NCI-H1694 (cell line): ENCODE results near the gene TIGD4.
"Not testable (repeated sequence)": the region's sequence is repeated elsewhere in the genome, so short reads cannot be mapped to it uniquely, and the experiment has no call there.

Experiments used
- DNase-seq: peaks from one replicate; lab custom pipeline; 2025; lab: John Stamatoyannopoulos, UW

TIGD4 gene

DNA sequence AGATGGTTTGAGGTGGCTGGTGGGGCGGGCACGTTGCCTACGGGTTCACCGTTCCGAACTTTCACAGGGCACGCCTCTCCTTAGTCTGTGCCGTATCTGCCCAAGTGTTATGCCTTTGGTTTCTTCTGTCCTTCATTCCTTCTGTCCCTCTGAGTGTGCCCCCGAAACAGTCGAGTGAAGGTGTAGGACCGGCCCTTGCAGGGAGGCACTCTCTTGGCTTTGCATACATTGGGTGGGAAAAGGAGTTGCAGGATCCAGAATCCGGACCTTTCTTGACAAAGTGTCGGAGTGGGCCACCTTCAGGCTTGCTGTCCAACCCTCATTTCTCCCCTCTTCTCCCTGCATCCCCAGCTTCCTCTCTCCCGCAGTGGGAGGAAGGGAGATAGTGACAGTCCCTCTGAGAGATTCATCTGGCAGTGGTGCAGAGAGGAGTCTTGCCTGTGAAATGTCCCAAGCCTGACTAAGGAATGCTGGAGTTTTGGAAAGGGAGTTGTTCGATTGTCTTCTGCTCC lies 793 bp upstream of the TIGD4 start:
- DNase-seq = no peak

DNA sequence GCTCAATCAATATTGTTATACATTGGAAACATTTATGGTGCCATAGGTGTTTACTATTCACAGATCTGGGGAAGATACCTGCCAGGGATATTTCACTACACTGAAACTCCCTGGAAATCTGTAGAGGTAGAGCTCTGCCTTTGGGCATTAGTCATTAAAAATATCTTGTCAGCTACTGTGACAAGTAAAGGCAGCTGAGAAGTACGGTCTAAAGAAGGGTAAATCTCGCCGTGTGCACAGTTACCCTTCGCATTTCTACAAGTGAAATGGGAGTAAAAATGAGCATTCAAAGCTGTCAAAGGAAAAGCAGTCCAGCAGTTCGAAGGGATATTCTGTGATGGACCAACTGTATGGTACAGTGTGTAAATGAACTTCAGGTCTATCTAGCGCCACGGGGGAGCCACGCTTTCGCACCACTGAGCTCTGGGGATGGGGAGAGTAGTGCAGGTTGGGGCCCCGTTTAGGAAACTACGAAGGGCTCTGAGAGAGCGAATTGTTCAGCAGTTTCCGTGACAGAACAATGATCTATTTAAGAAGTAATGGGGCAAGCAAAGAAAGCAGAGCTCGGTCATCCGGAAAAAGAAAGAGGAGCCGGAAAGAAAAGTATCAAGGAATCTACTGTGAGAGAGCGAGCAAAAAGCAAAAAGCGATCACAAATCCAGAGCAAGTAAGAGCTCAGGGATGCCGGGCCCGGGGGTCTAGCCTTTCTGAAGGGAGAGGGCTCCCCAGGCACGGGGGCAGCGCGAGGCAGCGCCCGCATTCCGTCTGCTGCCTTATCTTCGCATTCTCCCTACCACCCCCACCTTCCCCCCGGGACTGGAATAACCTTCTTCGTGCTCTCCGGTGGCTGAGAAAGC lies 646 bp downstream of the TIGD4 start:
- peak; percentile 55 for DNase-seq

GRCh38 chr4:152777488-152777887 lies 2.0 kb downstream of the TIGD4 start:
- no peak for DNase-seq

DNA sequence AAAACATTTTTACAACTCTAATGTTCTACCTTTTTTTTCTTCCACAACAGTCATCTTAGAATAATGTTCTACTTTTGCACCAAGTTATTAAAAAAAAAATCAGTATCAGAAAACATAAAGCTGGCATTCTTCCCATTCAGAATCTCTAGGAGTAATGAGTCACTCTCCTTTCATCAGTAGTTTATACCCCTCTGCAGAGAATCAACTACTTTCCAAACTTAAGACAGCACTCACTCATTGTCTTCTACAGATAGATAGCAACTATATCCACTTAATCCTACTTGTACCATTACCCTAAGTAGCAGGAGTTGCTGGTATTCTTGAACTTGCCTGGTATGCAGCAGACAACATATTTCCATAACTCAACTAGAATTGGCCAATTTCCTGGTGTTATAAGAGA lies 3.2 kb downstream of the TIGD4 start:
- DNase-seq = no peak

DNA sequence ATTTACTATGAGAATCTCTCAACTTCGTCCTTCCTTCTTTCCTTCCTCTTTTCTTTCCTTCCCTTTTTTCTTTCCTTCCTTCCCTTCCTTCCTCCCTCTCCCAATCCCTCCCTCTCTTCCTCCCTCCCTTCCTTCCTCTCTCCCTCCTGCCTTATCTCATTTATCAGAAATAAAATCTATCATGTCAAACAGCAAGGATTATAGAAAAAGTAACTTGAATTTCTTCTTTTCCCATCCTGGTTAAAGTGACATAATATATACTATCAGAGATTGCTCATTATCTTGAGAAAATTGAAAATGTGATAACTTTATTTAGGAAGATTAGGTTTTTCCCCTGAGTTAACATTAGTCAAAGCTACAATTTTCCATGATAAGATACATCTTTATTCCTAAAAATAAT lies 5.6 kb downstream of the TIGD4 start:
- no peak for DNase-seq

GRCh38 chr4:152773339-152773738 lies 6.2 kb downstream of the TIGD4 start:
- DNase-seq = no peak

GRCh38 chr4:152771741-152772533 lies 7.6 kb downstream of the TIGD4 start:
- DNase-seq = no peak

- DNase-seq = not testable (repeated sequence)
Observed at GRCh38 chr4:152765069-152765737, 14.3 kb downstream of the TIGD4 start.

DNA sequence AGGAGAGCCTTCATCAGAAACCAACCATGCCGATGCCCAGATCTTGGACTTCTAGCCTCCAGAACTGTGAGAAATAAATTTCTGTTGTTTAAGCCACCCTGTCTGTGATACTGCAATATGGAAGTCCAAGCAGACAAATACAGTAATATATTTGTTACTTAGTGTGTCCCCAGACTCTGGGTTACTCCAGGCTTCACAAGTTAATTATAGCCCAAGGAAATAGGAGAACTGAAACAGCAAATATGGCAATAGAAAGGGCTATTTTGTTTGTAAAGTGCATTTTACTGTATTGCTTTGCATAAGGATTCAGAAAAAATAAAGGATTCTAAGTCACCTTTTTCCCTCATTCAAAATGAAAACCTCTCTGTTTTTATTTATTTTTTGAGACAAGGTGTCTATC lies 15.7 kb downstream of the TIGD4 start:
- no peak for DNase-seq

DNA sequence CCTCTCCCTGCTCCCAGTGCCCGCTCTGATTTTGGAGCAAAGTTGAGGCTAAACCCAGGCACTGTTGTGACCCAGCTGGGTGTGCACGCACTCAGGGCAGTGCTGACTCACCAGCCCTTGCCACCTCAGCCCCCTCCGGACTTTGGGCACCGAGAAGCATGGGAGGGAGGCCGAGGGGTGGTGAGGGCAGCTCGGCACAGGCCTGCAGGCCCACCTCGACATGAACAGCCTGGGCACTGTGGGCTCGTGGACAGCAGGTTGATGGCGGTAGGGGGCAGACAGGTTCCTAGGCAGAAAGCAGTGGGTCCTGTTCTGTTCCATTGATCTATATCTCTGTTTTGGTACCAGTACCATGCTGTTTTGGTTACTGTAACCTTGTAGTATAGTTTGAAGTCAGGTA lies 30.9 kb downstream of the TIGD4 start:
- DNase-seq = no peak

DNA sequence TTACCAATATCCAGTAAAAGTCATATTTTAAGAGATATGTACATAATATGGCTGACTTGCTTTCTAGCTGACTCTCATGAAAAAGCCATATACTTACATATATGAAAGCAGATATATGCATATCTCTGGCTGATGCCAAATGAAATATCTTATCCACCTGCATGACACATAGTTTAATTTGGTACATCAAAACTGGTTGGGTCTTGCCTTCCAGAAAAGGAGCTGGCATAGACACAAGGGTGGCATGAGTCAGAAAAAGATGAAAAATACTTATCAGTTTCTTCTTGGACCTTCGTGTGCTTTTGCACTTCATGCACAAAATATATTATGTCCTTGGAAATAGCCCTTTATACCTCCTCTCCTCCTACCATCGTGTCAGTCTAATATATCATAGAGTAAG lies 32.1 kb downstream of the TIGD4 start:
- no peak for DNase-seq

DNA sequence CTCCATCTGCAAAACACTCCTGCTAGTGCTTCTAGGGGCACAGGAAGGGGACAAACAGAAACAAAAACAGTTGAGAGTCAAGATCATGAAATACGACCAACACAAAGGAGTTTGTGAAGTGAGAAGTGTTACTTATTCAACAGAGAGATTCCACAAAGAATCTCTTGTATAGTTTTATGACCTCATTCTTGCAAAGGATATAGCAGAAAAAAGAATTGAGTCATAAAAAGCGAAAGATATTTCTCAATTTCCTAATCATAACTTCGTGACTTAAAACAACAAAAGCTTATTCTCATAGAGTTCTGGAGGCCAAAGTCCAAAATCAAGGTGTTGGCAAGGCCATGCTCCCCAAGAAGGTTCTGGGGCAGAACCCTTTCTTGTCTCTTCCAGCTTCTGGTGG lies 40.7 kb downstream of the TIGD4 start:
- DNase-seq = no peak

DNA sequence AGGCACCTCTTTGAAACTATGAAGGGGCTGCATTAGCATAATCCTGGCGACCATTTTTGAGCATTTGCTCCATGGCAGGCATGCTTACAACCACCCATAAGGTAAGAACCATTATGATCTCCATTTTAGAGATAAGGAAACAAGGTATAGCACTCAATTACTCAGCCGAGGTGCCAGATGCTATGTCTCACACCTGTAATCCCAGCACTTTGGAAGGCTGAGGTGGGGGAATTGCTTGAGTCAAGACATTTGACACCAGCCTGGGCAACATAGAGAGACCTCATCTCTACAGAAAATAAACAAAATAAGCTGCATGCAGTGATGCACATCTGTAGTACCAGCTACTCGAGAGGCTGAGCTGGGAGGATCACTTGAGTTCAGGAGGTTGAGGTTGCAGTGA lies 43.6 kb downstream of the TIGD4 start:
- DNase-seq = no peak

GRCh38 chr4:152735396-152735859 lies 44.1 kb downstream of the TIGD4 start:
- DNase-seq = peak; percentile 1

DNA sequence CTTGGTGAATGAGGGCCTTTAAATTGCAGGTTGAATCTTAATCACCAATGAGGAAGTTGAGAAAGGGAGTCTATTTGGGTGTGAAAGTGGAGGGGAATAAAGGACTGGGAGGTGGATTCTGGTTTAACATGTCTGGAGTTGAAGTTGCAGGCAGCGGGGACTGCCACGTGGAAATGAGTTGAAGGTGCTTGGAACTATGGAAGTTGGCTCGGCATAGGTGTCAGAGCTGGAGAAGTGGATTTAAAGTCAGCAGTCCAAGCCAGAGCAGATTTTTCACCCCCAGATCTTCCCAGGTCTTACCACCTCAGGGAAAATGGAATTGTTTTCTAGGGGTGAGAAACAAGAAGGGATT lies 44.9 kb downstream of the TIGD4 start:
- no peak for DNase-seq

DNA sequence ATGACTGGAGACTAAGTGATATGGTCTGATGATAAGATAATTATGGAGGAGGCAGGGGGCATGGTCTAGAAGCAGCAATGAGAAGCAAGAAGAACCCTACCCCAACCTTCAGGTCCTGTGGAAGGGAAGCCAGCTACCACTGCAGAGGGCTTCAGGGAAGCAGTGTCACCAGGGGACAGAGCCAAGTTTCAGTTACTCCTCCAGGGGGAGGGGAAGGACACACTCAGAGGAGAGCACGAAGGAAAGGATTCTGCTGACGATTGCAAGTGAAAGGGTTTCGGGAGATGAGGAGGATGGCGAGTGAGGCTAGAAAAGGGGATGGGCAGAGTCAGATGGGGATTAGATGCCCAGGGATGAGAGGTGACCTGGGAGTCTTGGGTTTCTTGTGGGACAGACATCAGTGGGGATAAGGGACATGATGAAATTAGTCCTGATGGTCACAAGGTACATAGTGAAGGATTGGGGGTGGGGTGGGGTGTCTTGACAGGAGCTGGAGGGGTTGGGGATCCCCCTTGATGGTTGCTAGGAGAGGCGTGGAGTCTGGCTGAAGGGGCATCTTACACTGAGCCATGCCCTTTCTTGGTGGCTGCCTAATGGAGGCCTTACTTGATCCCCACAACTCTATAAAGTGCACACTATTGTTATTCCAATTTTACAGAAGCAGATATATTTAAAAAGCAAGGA lies 45.4 kb downstream of the TIGD4 start:
- no peak for DNase-seq

DNA sequence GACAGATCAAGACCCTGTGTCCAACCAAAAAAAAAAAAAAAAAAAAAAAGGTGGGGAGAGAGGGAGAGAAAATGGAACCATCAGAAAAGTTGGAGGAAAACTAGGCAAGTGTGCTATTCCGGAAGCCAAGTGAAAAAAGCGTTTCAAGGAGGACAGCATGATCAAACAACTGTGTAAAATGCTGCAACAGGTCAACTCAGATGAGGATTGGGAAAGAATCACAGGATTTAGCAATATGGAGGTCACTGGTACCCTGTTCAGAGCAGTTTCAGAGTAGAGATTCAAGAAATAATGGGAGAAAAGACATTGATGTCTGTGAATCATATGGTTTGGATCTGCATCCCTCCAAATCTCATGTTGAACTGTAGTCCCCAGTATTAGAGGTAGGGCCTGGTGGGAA lies 47.5 kb downstream of the TIGD4 start:
- DNase-seq = no peak

DNA sequence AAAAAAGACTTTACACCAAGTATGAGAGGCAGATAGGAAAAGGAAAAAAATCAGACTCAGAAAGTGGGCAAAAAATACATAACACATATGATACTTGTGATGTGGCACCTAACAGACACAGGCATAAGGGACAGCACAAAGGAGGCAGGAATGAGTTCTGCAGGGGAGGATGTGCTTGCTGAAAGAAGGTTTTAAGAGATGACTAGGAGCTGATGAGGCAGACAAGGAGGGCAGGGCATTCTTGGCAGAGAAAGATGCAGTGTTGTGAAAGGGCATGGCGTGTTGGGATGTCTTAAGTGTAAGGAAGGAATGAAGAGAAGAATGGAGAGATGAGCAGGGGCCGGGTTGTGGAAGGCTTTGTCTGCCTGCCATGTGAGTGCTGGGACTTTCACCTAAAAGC lies 50.1 kb downstream of the TIGD4 start:
- DNase-seq = no peak

DNA sequence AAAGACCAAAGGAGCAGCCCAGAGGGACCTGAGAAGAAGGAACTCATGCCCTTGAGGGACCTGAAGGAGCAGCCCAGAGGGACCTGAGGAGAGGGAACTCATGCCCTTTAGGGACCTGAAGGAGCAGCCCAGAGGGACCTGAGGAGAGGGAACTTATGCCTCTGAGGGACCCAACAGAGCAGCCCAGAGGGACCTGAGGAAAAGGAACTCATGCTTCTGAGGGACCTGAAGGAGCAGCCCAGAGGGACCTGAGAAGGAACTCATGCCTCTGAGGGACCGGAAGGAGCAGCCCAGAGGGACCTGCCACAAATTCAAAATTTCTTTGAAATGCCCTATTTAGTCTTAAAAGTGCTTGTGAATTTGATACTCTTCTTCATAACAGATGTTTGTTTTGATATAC lies 51.2 kb downstream of the TIGD4 start:
- no peak for DNase-seq

- DNase-seq = no peak
Observed at GRCh38 chr4:152727784-152728183, 51.7 kb downstream of the TIGD4 start.

DNA sequence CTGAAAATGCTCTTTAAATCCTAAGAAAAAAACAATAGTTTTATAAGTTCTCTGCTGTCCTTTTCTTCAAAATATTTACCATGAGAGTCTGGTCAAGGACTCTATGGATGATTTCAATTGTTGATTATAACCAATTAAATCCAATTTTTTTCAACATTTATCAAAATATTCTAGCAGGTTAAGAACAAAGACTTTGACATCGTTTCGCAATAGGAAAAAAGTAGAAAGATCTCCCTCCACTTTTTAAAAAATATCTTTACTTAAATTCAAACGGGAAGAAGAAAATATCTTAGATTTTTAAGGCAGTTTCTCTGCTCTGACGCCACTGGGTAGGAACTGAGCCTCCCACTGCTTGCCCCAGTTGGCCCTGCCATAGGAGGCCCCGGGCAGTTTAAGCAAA lies 55.0 kb downstream of the TIGD4 start:
- DNase-seq = no peak

DNA sequence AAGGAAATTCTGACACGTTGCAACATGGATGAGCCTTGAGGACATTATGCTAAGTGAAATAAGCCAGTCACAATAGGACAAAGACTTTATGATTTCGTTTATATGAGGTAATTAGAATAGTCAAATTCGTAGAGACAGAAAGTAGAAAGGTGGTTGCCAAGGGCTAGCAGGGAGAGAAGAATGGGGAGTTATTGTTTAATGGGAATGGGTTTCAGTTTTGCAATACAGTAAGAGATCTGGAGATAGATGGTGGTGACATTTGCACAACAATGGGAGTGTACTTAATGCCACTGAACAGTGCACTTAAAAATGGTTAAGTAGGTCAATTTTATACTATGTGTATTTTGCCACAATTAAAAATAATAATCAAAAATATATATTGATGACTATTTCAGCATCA lies 56.3 kb downstream of the TIGD4 start:
- DNase-seq = no peak
